SU-DHL-6 (cell line): Measurements from ENCODE around the gene SLC66A1.

Experiments
- CTCF ChIP-seq: fragments of 200-600 bp; sonication (generic); IDR thresholded peaks from one replicate; pipeline ENCODE4 v1.5.1; 2017; ENCODE audit warnings: antibody characterized with exemption, mild to moderate bottlenecking, low read length, moderate library complexity; ENCODE audit not compliant: insufficient read depth, poor library complexity, severe bottlenecking
- EZH2phosphoT487 ChIP-seq: fragments of 200-600 bp; sonication (generic), shearing (Covaris generic); conservative IDR thresholded peaks from 2 replicates; pipeline ENCODE4 v1.6.1; 2018; ENCODE audit warnings: mild to moderate bottlenecking, antibody characterized with exemption, low read length, moderate library complexity, mixed read lengths

GRCh38 chr1:19313961-19314882 lies 2.1 kb downstream of the SLC66A1 start:
- TF ChIP-seq CTCF: no peak
- TF ChIP-seq EZH2phosphoT487: no peak
